ENCODE results near the gene FASN.
"Not testable (repeated sequence)": the region's sequence is repeated elsewhere in the genome, so short reads cannot be mapped to it uniquely, and the experiment has no call there.

DNA sequence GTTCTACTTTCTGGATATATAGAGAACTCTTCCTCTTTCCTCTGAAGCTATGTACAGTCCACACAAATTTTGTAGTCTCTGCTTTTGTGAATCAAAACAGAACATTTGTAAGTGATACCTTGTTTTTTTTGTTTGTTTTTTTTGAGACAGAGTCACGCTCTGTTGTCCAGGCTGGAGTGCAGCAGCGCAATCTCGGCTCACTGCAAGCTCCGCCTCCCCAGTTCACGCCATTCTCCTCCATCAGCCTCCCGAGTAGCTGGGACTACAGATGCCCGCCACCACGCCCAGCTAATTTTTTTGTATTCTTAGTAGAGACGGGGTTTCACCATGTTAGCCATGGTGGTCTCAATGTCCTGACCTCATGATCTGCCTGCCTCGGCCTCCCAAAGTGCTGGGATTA, 41.9 kb upstream of the FASN start:
- not testable (repeated sequence) for TF ChIP-seq TAF1 (IDR thresholded peaks at IDR 0.05; ENCODE audit: low read depth); EZH2 (IDR thresholded peaks at IDR 0.05; ENCODE audit: borderline replicate concordance, insufficient read depth, low read length, poor library complexity, severe bottlenecking); POLR2AphosphoS5 (IDR thresholded peaks at IDR 0.05)
- TF ChIP-seq, protein P1, sequence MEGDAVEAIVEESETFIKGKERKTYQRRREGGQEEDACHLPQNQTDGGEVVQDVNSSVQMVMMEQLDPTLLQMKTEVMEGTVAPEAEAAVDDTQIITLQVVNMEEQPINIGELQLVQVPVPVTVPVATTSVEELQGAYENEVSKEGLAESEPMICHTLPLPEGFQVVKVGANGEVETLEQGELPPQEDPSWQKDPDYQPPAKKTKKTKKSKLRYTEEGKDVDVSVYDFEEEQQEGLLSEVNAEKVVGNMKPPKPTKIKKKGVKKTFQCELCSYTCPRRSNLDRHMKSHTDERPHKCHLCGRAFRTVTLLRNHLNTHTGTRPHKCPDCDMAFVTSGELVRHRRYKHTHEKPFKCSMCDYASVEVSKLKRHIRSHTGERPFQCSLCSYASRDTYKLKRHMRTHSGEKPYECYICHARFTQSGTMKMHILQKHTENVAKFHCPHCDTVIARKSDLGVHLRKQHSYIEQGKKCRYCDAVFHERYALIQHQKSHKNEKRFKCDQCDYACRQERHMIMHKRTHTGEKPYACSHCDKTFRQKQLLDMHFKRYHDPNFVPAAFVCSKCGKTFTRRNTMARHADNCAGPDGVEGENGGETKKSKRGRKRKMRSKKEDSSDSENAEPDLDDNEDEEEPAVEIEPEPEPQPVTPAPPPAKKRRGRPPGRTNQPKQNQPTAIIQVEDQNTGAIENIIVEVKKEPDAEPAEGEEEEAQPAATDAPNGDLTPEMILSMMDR (IDR thresholded peaks at IDR 0.05; ENCODE audit: poor library complexity, severe bottlenecking): not testable (repeated sequence)
- TF ChIP-seq, protein P2, sequence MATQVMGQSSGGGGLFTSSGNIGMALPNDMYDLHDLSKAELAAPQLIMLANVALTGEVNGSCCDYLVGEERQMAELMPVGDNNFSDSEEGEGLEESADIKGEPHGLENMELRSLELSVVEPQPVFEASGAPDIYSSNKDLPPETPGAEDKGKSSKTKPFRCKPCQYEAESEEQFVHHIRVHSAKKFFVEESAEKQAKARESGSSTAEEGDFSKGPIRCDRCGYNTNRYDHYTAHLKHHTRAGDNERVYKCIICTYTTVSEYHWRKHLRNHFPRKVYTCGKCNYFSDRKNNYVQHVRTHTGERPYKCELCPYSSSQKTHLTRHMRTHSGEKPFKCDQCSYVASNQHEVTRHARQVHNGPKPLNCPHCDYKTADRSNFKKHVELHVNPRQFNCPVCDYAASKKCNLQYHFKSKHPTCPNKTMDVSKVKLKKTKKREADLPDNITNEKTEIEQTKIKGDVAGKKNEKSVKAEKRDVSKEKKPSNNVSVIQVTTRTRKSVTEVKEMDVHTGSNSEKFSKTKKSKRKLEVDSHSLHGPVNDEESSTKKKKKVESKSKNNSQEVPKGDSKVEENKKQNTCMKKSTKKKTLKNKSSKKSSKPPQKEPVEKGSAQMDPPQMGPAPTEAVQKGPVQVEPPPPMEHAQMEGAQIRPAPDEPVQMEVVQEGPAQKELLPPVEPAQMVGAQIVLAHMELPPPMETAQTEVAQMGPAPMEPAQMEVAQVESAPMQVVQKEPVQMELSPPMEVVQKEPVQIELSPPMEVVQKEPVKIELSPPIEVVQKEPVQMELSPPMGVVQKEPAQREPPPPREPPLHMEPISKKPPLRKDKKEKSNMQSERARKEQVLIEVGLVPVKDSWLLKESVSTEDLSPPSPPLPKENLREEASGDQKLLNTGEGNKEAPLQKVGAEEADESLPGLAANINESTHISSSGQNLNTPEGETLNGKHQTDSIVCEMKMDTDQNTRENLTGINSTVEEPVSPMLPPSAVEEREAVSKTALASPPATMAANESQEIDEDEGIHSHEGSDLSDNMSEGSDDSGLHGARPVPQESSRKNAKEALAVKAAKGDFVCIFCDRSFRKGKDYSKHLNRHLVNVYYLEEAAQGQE (IDR thresholded peaks at IDR 0.05; ENCODE audit: borderline replicate concordance): not testable (repeated sequence)
